SK-N-SH (cell line): ENCODE measurements around the gene ADRM1. TPM values are rescaled to one million over a fixed set of nuclear protein-coding genes. Genes with fewer than 3 reads are reported as not detected.

ENCODE experiments used
- CTCF ChIA-PET: fragments of 300-600, 350-600 bp; formaldehyde crosslinking; extraction: SDS; loops from one replicate; lab custom pipeline; 2021; lab: Yijun Ruan, JAX
- POLR2A ChIA-PET: fragments of 350-600 bp; sonication (Branson Sonifier 250); formaldehyde crosslinking; extraction: SDS; loops from one replicate; lab custom pipeline; 2020; ENCODE audit warnings: antibody characterized with exemption, inconsistent platforms; lab: Yijun Ruan, JAX
- DNase-seq: peaks from one replicate; pipeline ENCODE4 v3.0.0; 2012
- H2AFZ ChIP-seq: fragments of 200-600 bp; sonication (generic); 2 replicates; pipeline ENCODE4 v1.8.1; 2016; ENCODE audit warnings: antibody characterized with exemption, mild to moderate bottlenecking, low read depth
- H3F3A ChIP-seq: fragments of 200-600 bp; sonication (generic); replicated peaks from 2 replicates; pipeline ENCODE3; 2016; ENCODE audit warnings: antibody characterized with exemption, mild to moderate bottlenecking; ENCODE audit not compliant: insufficient read depth
- H3K27ac ChIP-seq, 2 experiments: fragments of 200-500 bp in 1 of 2; fragments of 200-600 bp in 1 of 2; sonication (Bioruptor generic) in 1 of 2; sonication (generic), shearing (Covaris generic) in 1 of 2; 2 replicates each; pipeline versions ENCODE4 v1.5.1 to v1.6.1; 2014 to 2016; ENCODE audit warnings: low read depth in 2 of 2, inconsistent platforms in 1 of 2, low read length in 1 of 2, mild to moderate bottlenecking in 1 of 2, mixed read lengths in 1 of 2
- H3K27me3 ChIP-seq: fragments of 200-600 bp; sonication (generic), shearing (Covaris generic); 2 replicates; pipeline ENCODE4 v1.6.1; 2016; ENCODE audit warnings: mixed run types; ENCODE audit not compliant: insufficient read depth
- H3K36me3 ChIP-seq, 2 experiments: fragments of 200-500 bp in 1 of 2; fragments of 200-600 bp in 1 of 2; sonication (Bioruptor generic) in 1 of 2; sonication (generic) in 1 of 2; replicated peaks in 1 of 2; 2 replicates each; pipeline versions ENCODE3 to v1.5.1; 2014 to 2016; ENCODE audit warnings: low read length in 1 of 2, mild to moderate bottlenecking in 1 of 2; ENCODE audit not compliant: insufficient read depth in 2 of 2, control insufficient read depth in 1 of 2
- H3K4me1 ChIP-seq, 2 experiments: fragments of 200-500 bp in 1 of 2; fragments of 200-600 bp in 1 of 2; sonication (Bioruptor generic) in 1 of 2; sonication (generic), shearing (Covaris generic) in 1 of 2; 2 replicates each; pipeline versions ENCODE4 v1.5.1 to v1.6.1; 2014 to 2016; ENCODE audit warnings: low read depth in 1 of 2, low read length in 1 of 2, mixed run types in 1 of 2; ENCODE audit not compliant: insufficient read depth in 2 of 2, control insufficient read depth in 1 of 2
- H3K4me2 ChIP-seq: fragments of 200-600 bp; sonication (generic), shearing (Covaris generic); 2 replicates; pipeline ENCODE4 v1.6.1; 2017; ENCODE audit warnings: mixed run types
- H3K4me3 ChIP-seq, 2 experiments: fragments of 200-500 bp in 1 of 2; fragments of 200-600 bp in 1 of 2; sonication (Bioruptor generic) in 1 of 2; sonication (generic), shearing (Covaris generic) in 1 of 2; 2 replicates each; pipeline versions ENCODE4 v1.5.1 to v1.8.1; 2014 to 2016; ENCODE audit warnings: low read depth in 2 of 2, inconsistent platforms in 1 of 2, low read length in 1 of 2, mild to moderate bottlenecking in 1 of 2, mixed read lengths in 1 of 2, moderate library complexity in 1 of 2
- H3K79me2 ChIP-seq: fragments of 200-600 bp; sonication (generic); 2 replicates; pipeline ENCODE4 v1.8.1; 2017; ENCODE audit warnings: mild to moderate bottlenecking; ENCODE audit not compliant: insufficient read depth
- H3K9ac ChIP-seq: fragments of 200-600 bp; sonication (generic); 2 replicates; pipeline ENCODE4 v1.6.1; 2017; ENCODE audit warnings: mixed run types
- H3K9me2 ChIP-seq: fragments of 200-600 bp; sonication (generic); 2 replicates; pipeline ENCODE4 v1.6.1; 2017; ENCODE audit warnings: mixed run types
- H3K9me3 ChIP-seq: fragments of 200-600 bp; sonication (generic); 2 replicates; pipeline ENCODE4 v1.6.1; 2017; ENCODE audit warnings: mixed run types, mild to moderate bottlenecking, moderate library complexity
- H4K20me1 ChIP-seq: fragments of 200-600 bp; sonication (generic); 2 replicates; pipeline ENCODE4 v1.6.1; 2017; ENCODE audit warnings: mild to moderate bottlenecking, mixed run types; ENCODE audit not compliant: insufficient read depth
- CHD2 ChIP-seq: fragments of 150-350 bp; IDR thresholded peaks from 2 replicates; pipeline ENCODE4 v1.6.1; 2018; ENCODE audit warnings: low read length; ENCODE audit not compliant: partially characterized antibody
- EP300 ChIP-seq, 2 experiments: IDR thresholded peaks; 2 replicates each; pipeline versions ENCODE4 v1.4.0 to v1.6.1; 2012; ENCODE audit warnings: borderline replicate concordance in 1 of 2, low read depth in 1 of 2, low read length in 1 of 2
- EZH2phosphoT487 ChIP-seq: fragments of 200-600 bp; sonication (generic); IDR thresholded peaks from 2 replicates; pipeline ENCODE4 v1.6.1; 2017; ENCODE audit warnings: low read depth, mixed run types, mild to moderate bottlenecking, antibody characterized with exemption, moderate library complexity, borderline replicate concordance
- FOSL2 ChIP-seq: IDR thresholded peaks from 2 replicates; pipeline ENCODE4 v1.4.0; 2012; ENCODE audit warnings: low read depth, mild to moderate bottlenecking, moderate library complexity, borderline replicate concordance
- FOXM1 ChIP-seq: IDR thresholded peaks from 2 replicates; pipeline ENCODE4 v1.4.0; 2012; ENCODE audit warnings: low read depth, mild to moderate bottlenecking
- GABPA ChIP-seq: IDR thresholded peaks from 2 replicates; pipeline ENCODE4 v1.4.0; 2012; ENCODE audit warnings: low read depth, mild to moderate bottlenecking
- GATA2 ChIP-seq: sonication (generic); formaldehyde crosslinking; IDR thresholded peaks from 2 replicates; pipeline ENCODE4 v1.5.0; 2020; ENCODE audit warnings: mild to moderate bottlenecking, missing genetic modification reagents
- NRF1 ChIP-seq: IDR thresholded peaks from 2 replicates; pipeline ENCODE4 v1.6.1; 2012; ENCODE audit warnings: low read depth, mild to moderate bottlenecking, low read length
- RCOR1 ChIP-seq: fragments of 150-350 bp; IDR thresholded peaks from 2 replicates; pipeline ENCODE4 v1.6.1; 2017; ENCODE audit warnings: antibody characterized with exemption, low read length
- TEAD4 ChIP-seq: IDR thresholded peaks from 2 replicates; pipeline ENCODE4 v1.4.0; 2012; ENCODE audit warnings: mild to moderate bottlenecking, borderline replicate concordance; ENCODE audit not compliant: insufficient read depth
- YY1 ChIP-seq: IDR thresholded peaks from 2 replicates; pipeline ENCODE4 v1.4.0; 2012; ENCODE audit warnings: low read depth, mild to moderate bottlenecking
- WGBS: methylation state at CpG from one replicate; pipeline ENCODE4 v1.1.6; 2017; ENCODE audit warnings: low lambda C conversion rate; 5-methylcytosine and 5-hydroxymethylcytosine counted together
- polyA plus RNA-seq, 3 experiments: library from polyadenylated mRNA; depleted of rRNA; stranded (reverse); fragments of >200 nt; gene quantifications; 2 replicates each; pipeline ENCODE4 v1.2.3, GENCODE V29; 2012
- TF ChIP-seq, protein P1 (sequence below): fragments of 150-350 bp; IDR thresholded peaks from 2 replicates; pipeline ENCODE4 v1.6.1; 2017; ENCODE audit warnings: antibody characterized with exemption, low read length, low read depth, borderline replicate concordance
- TF ChIP-seq, protein P2 (sequence below): IDR thresholded peaks from 2 replicates; pipeline ENCODE4; 2012
- TF ChIP-seq, protein P3 (sequence below): IDR thresholded peaks from 2 replicates; pipeline ENCODE4 v1.4.0; 2012; ENCODE audit warnings: low read depth, borderline replicate concordance
- TF ChIP-seq, protein P4 (sequence below): IDR thresholded peaks from 2 replicates; pipeline ENCODE4 v1.4.0; 2012; ENCODE audit warnings: low read depth

ADRM1 gene
- polyA plus RNA-seq, 1 of the 3 experiments (the other 2 are of a cell fraction): 142 TPM

DNA sequence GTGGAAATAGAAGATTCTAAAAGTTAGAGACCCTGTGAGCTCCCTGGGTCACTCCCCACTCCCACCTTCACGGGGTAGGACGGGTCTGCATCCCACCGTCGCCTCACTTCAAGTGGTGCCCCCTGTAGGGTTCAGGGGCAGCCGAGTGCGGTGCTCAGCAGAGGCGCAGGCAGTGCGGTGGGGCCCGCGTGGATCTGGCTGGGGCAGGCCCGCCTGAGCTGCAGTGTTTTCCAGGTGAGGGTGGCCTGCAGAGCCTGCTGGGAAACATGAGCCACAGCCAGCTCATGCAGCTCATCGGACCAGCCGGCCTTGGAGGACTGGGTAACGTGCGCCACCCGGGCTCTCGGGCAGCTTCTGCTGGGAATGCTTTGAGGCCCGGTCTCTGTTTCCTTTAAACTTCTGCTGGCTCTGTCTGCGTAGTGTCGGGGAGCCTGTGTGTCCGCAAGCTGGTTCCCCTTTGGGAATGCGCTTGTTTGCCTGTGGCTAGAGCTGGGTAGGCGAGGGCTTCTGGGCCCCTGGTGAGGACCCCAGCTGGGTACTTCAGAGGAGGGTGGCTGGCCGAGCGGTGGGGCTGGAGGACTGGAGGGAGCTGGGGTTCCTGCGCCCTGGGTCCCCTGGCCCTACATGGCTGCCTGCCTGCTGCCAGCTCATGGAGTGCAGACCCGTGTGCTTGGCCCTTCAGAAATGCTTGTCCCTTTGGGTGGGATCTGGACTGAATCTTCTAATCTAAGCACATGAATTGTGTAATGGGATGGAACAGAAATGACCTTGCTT lies 3.8 kb downstream of the ADRM1 start:
- CTCF ChIA-PET: interaction anchor here (1.2 to 4.8 kb wide), 3 partner anchors 12 to 80 kb away, joined by 3 to 28 read pairs (median 4); partner anchors contain the start of gene RPS21
- no peaks in the 10 kb centered on the region for H3K9me3 ChIP-seq
- H4K20me1 ChIP-seq: peaks cover 53% of the 10 kb centered on the region

DNA sequence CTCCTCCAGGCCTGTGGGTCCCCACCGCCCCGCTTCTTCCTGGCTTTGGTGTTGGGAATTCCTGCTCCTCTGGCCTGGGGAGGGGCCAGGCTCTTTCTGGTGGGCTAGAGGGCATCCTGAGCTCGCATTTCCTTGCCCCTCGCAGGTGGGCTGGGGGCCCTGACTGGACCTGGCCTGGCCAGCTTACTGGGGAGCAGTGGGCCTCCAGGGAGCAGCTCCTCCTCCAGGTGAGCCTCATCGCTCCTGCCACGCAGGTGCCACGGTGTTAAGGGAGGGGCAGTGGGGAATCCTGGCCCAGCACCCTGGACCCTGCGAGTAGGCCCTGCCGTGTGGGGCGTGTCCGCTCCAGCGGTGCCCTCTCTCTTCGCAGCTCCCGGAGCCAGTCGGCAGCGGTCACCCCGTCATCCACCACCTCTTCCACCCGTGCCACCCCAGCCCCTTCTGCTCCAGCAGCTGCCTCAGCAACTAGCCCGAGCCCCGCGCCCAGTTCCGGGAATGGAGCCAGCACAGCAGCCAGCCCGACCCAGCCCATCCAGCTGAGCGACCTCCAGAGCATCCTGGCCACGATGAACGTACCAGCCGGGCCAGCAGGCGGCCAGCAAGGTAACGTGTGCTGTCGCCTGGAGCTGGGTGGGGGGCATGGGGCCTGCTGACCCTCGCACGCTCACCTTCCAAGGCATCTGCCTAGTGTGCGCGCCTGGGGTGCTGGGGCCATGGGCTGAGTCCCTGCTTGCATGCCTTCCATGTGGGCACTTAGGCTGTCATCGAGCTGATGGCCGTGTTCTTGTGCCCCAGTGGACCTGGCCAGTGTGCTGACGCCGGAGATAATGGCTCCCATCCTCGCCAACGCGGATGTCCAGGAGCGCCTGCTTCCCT lies 4.7 kb downstream of the ADRM1 start:
- H3K79me2 ChIP-seq: peaks cover 44% of the 10 kb centered on the region
- DNase-seq: no peak
- H3F3A ChIP-seq: peaks cover 14% of the 10 kb centered on the region
- peaks cover 5 to 78% of the 10 kb centered on the region in 2 experiments for H3K36me3 ChIP-seq
- ChIA-PET CTCF (interaction anchor here (0.9 to 4.8 kb wide), 3 partner anchors 12 to 75 kb away, joined by 3 to 28 read pairs (median 4); no protein-coding TSS in a partner anchor), POLR2A (interaction anchor here (0.6 to 1.9 kb wide), 2 partner anchors 75 to 78 kb away, joined by 3 to 5 read pairs; no protein-coding TSS in a partner anchor)
- no peak overlapping the region for H3K4me2 ChIP-seq
- no peak overlapping the region for H3K4me3 ChIP-seq
- H3K9ac ChIP-seq: no peak overlapping the region
- peaks cover 7 to 26% of the 10 kb centered on the region in 2 experiments; a peak in 2 of 4 replicates for H3K4me1 ChIP-seq
- TF ChIP-seq FOSL2: no peak
- TF ChIP-seq, protein P1, sequence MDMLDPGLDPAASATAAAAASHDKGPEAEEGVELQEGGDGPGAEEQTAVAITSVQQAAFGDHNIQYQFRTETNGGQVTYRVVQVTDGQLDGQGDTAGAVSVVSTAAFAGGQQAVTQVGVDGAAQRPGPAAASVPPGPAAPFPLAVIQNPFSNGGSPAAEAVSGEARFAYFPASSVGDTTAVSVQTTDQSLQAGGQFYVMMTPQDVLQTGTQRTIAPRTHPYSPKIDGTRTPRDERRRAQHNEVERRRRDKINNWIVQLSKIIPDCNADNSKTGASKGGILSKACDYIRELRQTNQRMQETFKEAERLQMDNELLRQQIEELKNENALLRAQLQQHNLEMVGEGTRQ: no peak
- no peak for TF ChIP-seq NRF1
- no peak for TF ChIP-seq EZH2phosphoT487
- TF ChIP-seq EP300 (IDR thresholded peaks at IDR 0.05; ENCODE audit: borderline replicate concordance in 1 of 2, low read depth in 1 of 2, low read length in 1 of 2): no peak
- 84% methylated on average over 22 of the region's 42 CpGs for WGBS
- H3K27me3 ChIP-seq: no peaks in the 10 kb centered on the region
- no peak overlapping the region for H2AFZ ChIP-seq
- no peaks in the 10 kb centered on the region for H3K9me2 ChIP-seq
- no peaks in the 10 kb centered on the region for H3K9me3 ChIP-seq
- H4K20me1 ChIP-seq: peaks cover 53% of the 10 kb centered on the region
- H3K27ac ChIP-seq: no peak overlapping the region

More for the DNA sequence above, 3.8 kb downstream of the ADRM1 start:
- no peaks in the 10 kb centered on the region for H3K27me3 ChIP-seq
- no peaks in the 10 kb centered on the region for H3K9me2 ChIP-seq
- TF ChIP-seq, protein P2, sequence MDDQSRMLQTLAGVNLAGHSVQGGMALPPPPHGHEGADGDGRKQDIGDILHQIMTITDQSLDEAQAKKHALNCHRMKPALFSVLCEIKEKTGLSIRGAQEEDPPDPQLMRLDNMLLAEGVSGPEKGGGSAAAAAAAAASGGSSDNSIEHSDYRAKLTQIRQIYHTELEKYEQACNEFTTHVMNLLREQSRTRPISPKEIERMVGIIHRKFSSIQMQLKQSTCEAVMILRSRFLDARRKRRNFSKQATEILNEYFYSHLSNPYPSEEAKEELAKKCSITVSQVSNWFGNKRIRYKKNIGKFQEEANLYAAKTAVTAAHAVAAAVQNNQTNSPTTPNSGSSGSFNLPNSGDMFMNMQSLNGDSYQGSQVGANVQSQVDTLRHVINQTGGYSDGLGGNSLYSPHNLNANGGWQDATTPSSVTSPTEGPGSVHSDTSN: no peak
- TF ChIP-seq GABPA: no peak
- no peak for TF ChIP-seq FOXM1
- TF ChIP-seq GATA2 (CRISPR knock-in tag): no peak
- TF ChIP-seq, protein P3, sequence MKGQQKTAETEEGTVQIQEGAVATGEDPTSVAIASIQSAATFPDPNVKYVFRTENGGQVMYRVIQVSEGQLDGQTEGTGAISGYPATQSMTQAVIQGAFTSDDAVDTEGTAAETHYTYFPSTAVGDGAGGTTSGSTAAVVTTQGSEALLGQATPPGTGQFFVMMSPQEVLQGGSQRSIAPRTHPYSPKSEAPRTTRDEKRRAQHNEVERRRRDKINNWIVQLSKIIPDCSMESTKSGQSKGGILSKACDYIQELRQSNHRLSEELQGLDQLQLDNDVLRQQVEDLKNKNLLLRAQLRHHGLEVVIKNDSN: no peak
- TF ChIP-seq CHD2: no peak
- TF ChIP-seq, protein P4, sequence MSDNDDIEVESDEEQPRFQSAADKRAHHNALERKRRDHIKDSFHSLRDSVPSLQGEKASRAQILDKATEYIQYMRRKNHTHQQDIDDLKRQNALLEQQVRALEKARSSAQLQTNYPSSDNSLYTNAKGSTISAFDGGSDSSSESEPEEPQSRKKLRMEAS: no peak
- no peak for TF ChIP-seq FOSL2
- no peak for TF ChIP-seq TEAD4
- TF ChIP-seq EZH2phosphoT487: no peak
- no peak for TF ChIP-seq YY1
- no peak for TF ChIP-seq RCOR1
- H3K36me3 ChIP-seq: peaks cover 5 to 69% of the 10 kb centered on the region in 2 experiments
- WGBS: 96% methylated on average over 12 of the region's 27 CpGs
- peaks cover 7 to 26% of the 10 kb centered on the region in 2 experiments; a peak in 2 of 4 replicates for H3K4me1 ChIP-seq
- no peak overlapping the region for H2AFZ ChIP-seq
- no peak overlapping the region for H3K4me2 ChIP-seq
- H3F3A ChIP-seq: peaks cover 21% of the 10 kb centered on the region
- POLR2A ChIA-PET: interaction anchor here (1.9 kb wide), 1 partner anchor 76 kb away, joined by 5 read pairs; no protein-coding TSS in a partner anchor
- no peak overlapping the region; a peak in 1 of 4 replicates for H3K27ac ChIP-seq
- DNase-seq: no peak
- peaks cover 44% of the 10 kb centered on the region for H3K79me2 ChIP-seq
- no peak overlapping the region for H3K4me3 ChIP-seq
- H3K9ac ChIP-seq: no peak overlapping the region
